HepG2 (cell line): ENCODE data around the gene SNX15.
A peak's percentile ranks its signal among the peaks of the same experiment; 100 is the strongest.

Experiments
- NR2C2 ChIP-seq: sonication (generic); formaldehyde crosslinking; IDR thresholded peaks from 2 replicates; pipeline ENCODE4 v1.4.0; 2020; ENCODE audit warnings: missing genetic modification reagents, mild to moderate bottlenecking, moderate library complexity, borderline replicate concordance
- PHF8 ChIP-seq: sonication (generic); formaldehyde crosslinking; IDR thresholded peaks from 2 replicates; pipeline ENCODE4 v1.5.0; 2020; ENCODE audit warnings: missing genetic modification reagents
- POLR2A ChIP-seq, 2 experiments: IDR thresholded peaks; 2 replicates each; pipeline ENCODE4 v1.6.1; 2011; ENCODE audit warnings: low read depth in 2 of 2, low read length in 2 of 2, mild to moderate bottlenecking in 1 of 2, moderate library complexity in 1 of 2; ENCODE audit not compliant: insufficient read depth in 1 of 2
- SATB2 ChIP-seq: sonication (generic); formaldehyde crosslinking; IDR thresholded peaks from 2 replicates; pipeline ENCODE4 v1.5.0; 2020; ENCODE audit warnings: missing genetic modification reagents
- ZBTB8A ChIP-seq: sonication (generic); formaldehyde crosslinking; IDR thresholded peaks from 2 replicates; pipeline ENCODE4 v1.4.0; 2020; ENCODE audit warnings: mild to moderate bottlenecking, low read depth, missing genetic modification reagents, borderline replicate concordance
- ZNF598 ChIP-seq: sonication (generic); formaldehyde crosslinking; IDR thresholded peaks from 2 replicates; pipeline ENCODE4 v1.5.1; 2020; ENCODE audit warnings: mild to moderate bottlenecking, missing genetic modification reagents, borderline replicate concordance
- ZNF629 ChIP-seq: sonication (generic); formaldehyde crosslinking; conservative IDR thresholded peaks from 2 replicates; pipeline ENCODE4 v1.5.0; 2020; ENCODE audit warnings: missing genetic modification reagents
- TF ChIP-seq, protein P1 (sequence below): sonication (generic); formaldehyde crosslinking; IDR thresholded peaks from 2 replicates; pipeline ENCODE4 v1.8.0; 2022; ENCODE audit warnings: mild to moderate bottlenecking, missing genetic modification reagents
- TF ChIP-seq, protein P2 (sequence below): sonication (generic); formaldehyde crosslinking; IDR thresholded peaks from 2 replicates; pipeline ENCODE4 v1.8.0; 2022; ENCODE audit warnings: missing genetic modification reagents, mild to moderate bottlenecking, moderate library complexity, borderline replicate concordance

DNA sequence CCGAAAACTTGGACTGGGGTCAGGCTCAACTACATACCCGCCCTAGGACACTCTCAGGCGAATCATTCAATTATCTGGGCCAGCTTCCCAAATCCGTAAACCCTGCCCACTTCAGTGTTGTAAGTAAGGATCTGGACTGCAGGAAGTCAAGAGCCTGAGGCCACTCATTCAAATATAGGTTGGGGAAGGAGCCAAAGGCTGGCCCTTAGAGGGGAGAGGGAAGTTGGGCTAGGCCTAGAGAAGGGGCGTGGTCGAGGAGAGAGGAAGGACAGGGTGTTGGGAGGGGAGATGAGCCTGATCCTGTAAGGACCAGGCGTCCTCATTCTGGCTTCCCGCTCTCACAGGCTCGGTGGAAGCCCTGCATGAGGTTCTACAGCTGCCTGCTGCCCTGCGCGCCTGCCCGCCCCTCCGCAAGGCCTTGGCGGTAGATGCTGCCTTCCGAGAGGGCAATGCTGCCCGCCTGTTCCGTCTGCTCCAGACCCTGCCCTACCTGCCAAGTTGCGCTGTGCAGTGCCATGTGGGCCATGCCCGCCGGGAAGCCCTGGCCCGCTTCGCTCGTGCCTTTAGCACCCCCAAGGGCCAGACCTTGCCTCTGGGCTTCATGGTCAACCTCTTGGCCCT lies 16.8 kb downstream of the SNX15 start:
- TF ChIP-seq SATB2 (CRISPR knock-in tag) (no peak), NR2C2 (no peak), ZNF598 (CRISPR knock-in tag) (no peak), PHF8 (no peak), ZBTB8A (CRISPR knock-in tag) (no peak), ZNF629 (no peak), POLR2A (IDR thresholded peaks at IDR 0.05; ENCODE audit: insufficient read depth in 1 of 2, low read depth in 2 of 2, low read length in 2 of 2) (peak in 1 of 2 experiments; percentile 23; a peak in 1 of 4 replicates)
- TF ChIP-seq, protein P1, sequence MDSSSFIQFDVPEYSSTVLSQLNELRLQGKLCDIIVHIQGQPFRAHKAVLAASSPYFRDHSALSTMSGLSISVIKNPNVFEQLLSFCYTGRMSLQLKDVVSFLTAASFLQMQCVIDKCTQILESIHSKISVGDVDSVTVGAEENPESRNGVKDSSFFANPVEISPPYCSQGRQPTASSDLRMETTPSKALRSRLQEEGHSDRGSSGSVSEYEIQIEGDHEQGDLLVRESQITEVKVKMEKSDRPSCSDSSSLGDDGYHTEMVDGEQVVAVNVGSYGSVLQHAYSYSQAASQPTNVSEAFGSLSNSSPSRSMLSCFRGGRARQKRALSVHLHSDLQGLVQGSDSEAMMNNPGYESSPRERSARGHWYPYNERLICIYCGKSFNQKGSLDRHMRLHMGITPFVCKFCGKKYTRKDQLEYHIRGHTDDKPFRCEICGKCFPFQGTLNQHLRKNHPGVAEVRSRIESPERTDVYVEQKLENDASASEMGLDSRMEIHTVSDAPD (CRISPR knock-in tag), result no peak
- TF ChIP-seq, protein P2, sequence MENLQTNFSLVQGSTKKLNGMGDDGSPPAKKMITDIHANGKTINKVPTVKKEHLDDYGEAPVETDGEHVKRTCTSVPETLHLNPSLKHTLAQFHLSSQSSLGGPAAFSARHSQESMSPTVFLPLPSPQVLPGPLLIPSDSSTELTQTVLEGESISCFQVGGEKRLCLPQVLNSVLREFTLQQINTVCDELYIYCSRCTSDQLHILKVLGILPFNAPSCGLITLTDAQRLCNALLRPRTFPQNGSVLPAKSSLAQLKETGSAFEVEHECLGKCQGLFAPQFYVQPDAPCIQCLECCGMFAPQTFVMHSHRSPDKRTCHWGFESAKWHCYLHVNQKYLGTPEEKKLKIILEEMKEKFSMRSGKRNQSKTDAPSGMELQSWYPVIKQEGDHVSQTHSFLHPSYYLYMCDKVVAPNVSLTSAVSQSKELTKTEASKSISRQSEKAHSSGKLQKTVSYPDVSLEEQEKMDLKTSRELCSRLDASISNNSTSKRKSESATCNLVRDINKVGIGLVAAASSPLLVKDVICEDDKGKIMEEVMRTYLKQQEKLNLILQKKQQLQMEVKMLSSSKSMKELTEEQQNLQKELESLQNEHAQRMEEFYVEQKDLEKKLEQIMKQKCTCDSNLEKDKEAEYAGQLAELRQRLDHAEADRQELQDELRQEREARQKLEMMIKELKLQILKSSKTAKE (CRISPR knock-in tag), result no peak
